GM18870 (cell line): ENCODE measurements around the gene MTSS2.

Experiments
- ATAC-seq: cut with Tn5 transposase; IDR thresholded peaks from one replicate; pipeline ENCODE4 v1.9.1; 2021; ENCODE audit warnings: moderate library complexity; ENCODE audit not compliant: unreplicated experiment

Gene MTSS2

GRCh38 chr16:70687671-70688245 lies 1.9 kb upstream of the MTSS2 start:
- no peak for ATAC-seq

- ATAC-seq = no peak
Observed at GRCh38 chr16:70687102-70687511, 1.3 kb upstream of the MTSS2 start.

GRCh38 chr16:70686376-70687101 lies 686 bp upstream of the MTSS2 start:
- no peak for ATAC-seq

GRCh38 chr16:70685061-70685937 lies 554 bp downstream of the MTSS2 start:
- ATAC-seq = no peak

- ATAC-seq = no peak
Observed at GRCh38 chr16:70684146-70685060, 1.4 kb downstream of the MTSS2 start.

GRCh38 chr16:70683146-70683944 lies 2.5 kb downstream of the MTSS2 start:
- ATAC-seq = no peak

GRCh38 chr16:70682239-70683145 lies 3.4 kb downstream of the MTSS2 start:
- ATAC-seq = no peak

GRCh38 chr16:70681382-70682238 lies 4.2 kb downstream of the MTSS2 start:
- ATAC-seq = no peak

GRCh38 chr16:70680495-70681381 lies 5.1 kb downstream of the MTSS2 start:
- no peak for ATAC-seq

GRCh38 chr16:70679671-70680494 lies 6.0 kb downstream of the MTSS2 start:
- ATAC-seq = no peak

GRCh38 chr16:70678898-70679670 lies 6.8 kb downstream of the MTSS2 start:
- ATAC-seq = no peak

GRCh38 chr16:70678121-70678897 lies 7.5 kb downstream of the MTSS2 start:
- ATAC-seq = no peak

- ATAC-seq = no peak
Observed at GRCh38 chr16:70677499-70678120, 8.2 kb downstream of the MTSS2 start.
